ENCODE measurements around the gene WDR36.

DNA sequence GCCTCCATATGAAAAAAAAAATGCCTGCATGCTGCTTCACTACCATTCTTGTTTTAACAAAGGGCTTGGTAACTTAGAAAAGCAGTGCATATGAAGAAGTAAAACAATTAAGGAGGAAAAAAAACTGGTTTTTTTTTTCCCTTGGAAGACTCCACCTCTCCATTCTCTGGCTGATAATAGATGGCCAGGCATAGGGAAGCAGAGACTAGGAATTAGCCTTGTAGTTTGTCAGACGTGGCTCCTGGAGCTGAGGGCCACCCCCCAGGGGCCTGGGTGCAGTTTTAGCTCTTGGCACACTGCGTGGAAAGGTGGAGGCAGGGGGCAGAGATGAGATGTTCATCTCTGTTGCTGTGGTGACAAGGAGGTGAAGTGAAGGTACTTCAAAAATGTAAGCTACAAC, 42.7 kb downstream of the WDR36 start:
- TF ChIP-seq JUN (IDR thresholded peaks at IDR 0.05; ENCODE audit: low read depth, low read length): no peak
- TF ChIP-seq, protein P1, sequence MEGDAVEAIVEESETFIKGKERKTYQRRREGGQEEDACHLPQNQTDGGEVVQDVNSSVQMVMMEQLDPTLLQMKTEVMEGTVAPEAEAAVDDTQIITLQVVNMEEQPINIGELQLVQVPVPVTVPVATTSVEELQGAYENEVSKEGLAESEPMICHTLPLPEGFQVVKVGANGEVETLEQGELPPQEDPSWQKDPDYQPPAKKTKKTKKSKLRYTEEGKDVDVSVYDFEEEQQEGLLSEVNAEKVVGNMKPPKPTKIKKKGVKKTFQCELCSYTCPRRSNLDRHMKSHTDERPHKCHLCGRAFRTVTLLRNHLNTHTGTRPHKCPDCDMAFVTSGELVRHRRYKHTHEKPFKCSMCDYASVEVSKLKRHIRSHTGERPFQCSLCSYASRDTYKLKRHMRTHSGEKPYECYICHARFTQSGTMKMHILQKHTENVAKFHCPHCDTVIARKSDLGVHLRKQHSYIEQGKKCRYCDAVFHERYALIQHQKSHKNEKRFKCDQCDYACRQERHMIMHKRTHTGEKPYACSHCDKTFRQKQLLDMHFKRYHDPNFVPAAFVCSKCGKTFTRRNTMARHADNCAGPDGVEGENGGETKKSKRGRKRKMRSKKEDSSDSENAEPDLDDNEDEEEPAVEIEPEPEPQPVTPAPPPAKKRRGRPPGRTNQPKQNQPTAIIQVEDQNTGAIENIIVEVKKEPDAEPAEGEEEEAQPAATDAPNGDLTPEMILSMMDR (IDR thresholded peaks at IDR 0.05; ENCODE audit: control extremely low read depth in 1 of 3, insufficient read depth in 1 of 3, low read depth in 1 of 3, low read length in 3 of 3): no peak
